SK-N-SH treated with all-trans-retinoic acid at 6 μM for 48 hours (cell line): ENCODE data around the gene FHOD3.

Experiments used
- ATAC-seq: fragments of 200-7000 bp; cut with Tn5 transposase; 3 replicates; pipeline ENCODE4 v1.9.1; 2020; ENCODE audit warnings: mild to moderate bottlenecking, moderate library complexity
- ARNTL ChIP-seq: fragments of 450-650 bp; formaldehyde crosslinking; IDR thresholded peaks from 2 replicates; pipeline ENCODE4 v1.5.0; 2020; ENCODE audit warnings: low read depth, mild to moderate bottlenecking, moderate library complexity, borderline replicate concordance
- CREB5 ChIP-seq: fragments of 250-450 bp; sonication (Bioruptor Pico); IDR thresholded peaks from 2 replicates; pipeline ENCODE4 v1.5.1; 2020; ENCODE audit warnings: low read depth, mild to moderate bottlenecking, moderate library complexity
- CSDC2 ChIP-seq: fragments of 250-450 bp; sonication (Bioruptor Pico); IDR thresholded peaks from 2 replicates; pipeline ENCODE4 v1.5.0; 2020; ENCODE audit warnings: mild to moderate bottlenecking, moderate library complexity
- ISL1 ChIP-seq: fragments of 250-450 bp; sonication (Bioruptor Pico); IDR thresholded peaks from 2 replicates; pipeline ENCODE4 v2.1.2; 2022; ENCODE audit warnings: mild to moderate bottlenecking, moderate library complexity
- OSR1 ChIP-seq: fragments of 250-450 bp; sonication (Bioruptor Pico); IDR thresholded peaks from 2 replicates; pipeline ENCODE4 v1.8.0; 2022; ENCODE audit warnings: moderate library complexity, mild to moderate bottlenecking, inconsistent platforms
- PPARA ChIP-seq: fragments of 250-450 bp; sonication (Bioruptor Pico); IDR thresholded peaks from 2 replicates; pipeline ENCODE4 v1.5.0; 2020; ENCODE audit warnings: mild to moderate bottlenecking, borderline replicate concordance
- RARB ChIP-seq: fragments of 250-450 bp; sonication (Bioruptor Pico); IDR thresholded peaks from 2 replicates; pipeline ENCODE4 v1.8.0; 2021; ENCODE audit warnings: mild to moderate bottlenecking, moderate library complexity
- SNAI2 ChIP-seq: fragments of 250-450 bp; sonication (Bioruptor Pico); IDR thresholded peaks from 2 replicates; pipeline ENCODE4 v1.5.0; 2020; ENCODE audit warnings: mild to moderate bottlenecking, moderate library complexity
- TCF4 ChIP-seq: fragments of 250-450 bp; sonication (Bioruptor Pico); IDR thresholded peaks from 2 replicates; pipeline ENCODE4 v1.8.0; 2021; ENCODE audit warnings: mild to moderate bottlenecking, moderate library complexity, borderline replicate concordance
- TSHZ2 ChIP-seq: fragments of 250-450 bp; sonication (Bioruptor Pico); IDR thresholded peaks from 2 replicates; pipeline ENCODE4 v1.5.0; 2020; ENCODE audit warnings: mild to moderate bottlenecking, moderate library complexity
- ZC3H10 ChIP-seq: fragments of 250-450 bp; sonication (Bioruptor Pico); IDR thresholded peaks from 2 replicates; pipeline ENCODE4 v1.5.1; 2021; ENCODE audit warnings: mild to moderate bottlenecking, moderate library complexity
- ZFP3 ChIP-seq: fragments of 250-450 bp; sonication (Bioruptor Pico); IDR thresholded peaks from 2 replicates; pipeline ENCODE4 v1.5.0; 2020; ENCODE audit warnings: mild to moderate bottlenecking, moderate library complexity
- ZFP30 ChIP-seq: fragments of 450-650 bp; formaldehyde crosslinking; IDR thresholded peaks from 2 replicates; pipeline ENCODE4 v1.5.0; 2022; ENCODE audit warnings: mild to moderate bottlenecking, moderate library complexity
- ZNF565 ChIP-seq: fragments of 450-650 bp; formaldehyde crosslinking; conservative IDR thresholded peaks from 2 replicates; pipeline ENCODE4 v1.5.0; 2020; ENCODE audit warnings: low read depth, mild to moderate bottlenecking, moderate library complexity
- ZNF70 ChIP-seq: fragments of 450-650 bp; formaldehyde crosslinking; IDR thresholded peaks from 2 replicates; pipeline ENCODE4 v1.5.0; 2020; ENCODE audit warnings: mild to moderate bottlenecking, moderate library complexity
- ZNF8 ChIP-seq: fragments of 450-650 bp; formaldehyde crosslinking; IDR thresholded peaks from 2 replicates; pipeline ENCODE4 v1.5.0; 2020; ENCODE audit warnings: mild to moderate bottlenecking, moderate library complexity
- TF ChIP-seq, protein P1 (sequence below): fragments of 250-450 bp; sonication (Bioruptor Pico); IDR thresholded peaks from 2 replicates; pipeline ENCODE4 v1.5.1; 2021; ENCODE audit warnings: mild to moderate bottlenecking, moderate library complexity
- TF ChIP-seq, protein P2 (sequence below): fragments of 250-450 bp; sonication (Bioruptor Pico); IDR thresholded peaks from 2 replicates; pipeline ENCODE4 v1.8.0; 2020; ENCODE audit warnings: mild to moderate bottlenecking, moderate library complexity, borderline replicate concordance
- TF ChIP-seq, protein P3 (sequence below): fragments of 250-450 bp; sonication (Bioruptor Pico); IDR thresholded peaks from 2 replicates; pipeline ENCODE4 v1.8.0; 2021; ENCODE audit warnings: low read depth, mild to moderate bottlenecking, moderate library complexity, borderline replicate concordance

The FHOD3 gene

GRCh38 chr18:36663312-36663711 is 365.8 kb downstream of the FHOD3 start:
- ATAC-seq = no peak
- no peak for TF ChIP-seq ZFP3
- TF ChIP-seq, protein P1, sequence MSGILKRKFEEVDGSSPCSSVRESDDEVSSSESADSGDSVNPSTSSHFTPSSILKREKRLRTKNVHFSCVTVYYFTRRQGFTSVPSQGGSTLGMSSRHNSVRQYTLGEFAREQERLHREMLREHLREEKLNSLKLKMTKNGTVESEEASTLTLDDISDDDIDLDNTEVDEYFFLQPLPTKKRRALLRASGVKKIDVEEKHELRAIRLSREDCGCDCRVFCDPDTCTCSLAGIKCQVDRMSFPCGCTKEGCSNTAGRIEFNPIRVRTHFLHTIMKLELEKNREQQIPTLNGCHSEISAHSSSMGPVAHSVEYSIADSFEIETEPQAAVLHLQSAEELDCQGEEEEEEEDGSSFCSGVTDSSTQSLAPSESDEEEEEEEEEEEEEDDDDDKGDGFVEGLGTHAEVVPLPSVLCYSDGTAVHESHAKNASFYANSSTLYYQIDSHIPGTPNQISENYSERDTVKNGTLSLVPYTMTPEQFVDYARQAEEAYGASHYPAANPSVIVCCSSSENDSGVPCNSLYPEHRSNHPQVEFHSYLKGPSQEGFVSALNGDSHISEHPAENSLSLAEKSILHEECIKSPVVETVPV (CRISPR knock-in tag) = no peak
- TF ChIP-seq RARB (CRISPR knock-in tag) = no peak
- no peak for TF ChIP-seq ZNF70 (CRISPR knock-in tag)
- no peak for TF ChIP-seq ZC3H10 (CRISPR knock-in tag)
- TF ChIP-seq, protein P2, sequence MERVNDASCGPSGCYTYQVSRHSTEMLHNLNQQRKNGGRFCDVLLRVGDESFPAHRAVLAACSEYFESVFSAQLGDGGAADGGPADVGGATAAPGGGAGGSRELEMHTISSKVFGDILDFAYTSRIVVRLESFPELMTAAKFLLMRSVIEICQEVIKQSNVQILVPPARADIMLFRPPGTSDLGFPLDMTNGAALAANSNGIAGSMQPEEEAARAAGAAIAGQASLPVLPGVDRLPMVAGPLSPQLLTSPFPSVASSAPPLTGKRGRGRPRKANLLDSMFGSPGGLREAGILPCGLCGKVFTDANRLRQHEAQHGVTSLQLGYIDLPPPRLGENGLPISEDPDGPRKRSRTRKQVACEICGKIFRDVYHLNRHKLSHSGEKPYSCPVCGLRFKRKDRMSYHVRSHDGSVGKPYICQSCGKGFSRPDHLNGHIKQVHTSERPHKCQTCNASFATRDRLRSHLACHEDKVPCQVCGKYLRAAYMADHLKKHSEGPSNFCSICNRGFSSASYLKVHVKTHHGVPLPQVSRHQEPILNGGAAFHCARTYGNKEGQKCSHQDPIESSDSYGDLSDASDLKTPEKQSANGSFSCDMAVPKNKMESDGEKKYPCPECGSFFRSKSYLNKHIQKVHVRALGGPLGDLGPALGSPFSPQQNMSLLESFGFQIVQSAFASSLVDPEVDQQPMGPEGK (CRISPR knock-in tag) = no peak
- TF ChIP-seq SNAI2 (CRISPR knock-in tag) = no peak
- TF ChIP-seq TSHZ2 (CRISPR knock-in tag) = no peak

- TF ChIP-seq TCF4 = no peak
- no peak for ATAC-seq
Observed at GRCh38 chr18:36665952-36666351, 368.4 kb downstream of the FHOD3 start.

- no peak for ATAC-seq
- TF ChIP-seq OSR1 (CRISPR knock-in tag) = no peak
- no peak for TF ChIP-seq PPARA (CRISPR knock-in tag)
Observed at GRCh38 chr18:36667811-36668210, 370.3 kb downstream of the FHOD3 start.

- ATAC-seq = no peak
- TF ChIP-seq OSR1 (CRISPR knock-in tag) (no peak), ARNTL (CRISPR knock-in tag) (no peak), CREB5 (CRISPR knock-in tag) (no peak), TCF4 (no peak), ISL1 (CRISPR knock-in tag) (no peak), TSHZ2 (CRISPR knock-in tag) (no peak), ZNF565 (no peak), CSDC2 (CRISPR knock-in tag) (no peak), ZFP30 (CRISPR knock-in tag) (no peak), ZC3H10 (CRISPR knock-in tag) (no peak), PPARA (CRISPR knock-in tag) (no peak), ZNF8 (CRISPR knock-in tag) (no peak), ZNF70 (CRISPR knock-in tag) (no peak)
- TF ChIP-seq, protein P3, sequence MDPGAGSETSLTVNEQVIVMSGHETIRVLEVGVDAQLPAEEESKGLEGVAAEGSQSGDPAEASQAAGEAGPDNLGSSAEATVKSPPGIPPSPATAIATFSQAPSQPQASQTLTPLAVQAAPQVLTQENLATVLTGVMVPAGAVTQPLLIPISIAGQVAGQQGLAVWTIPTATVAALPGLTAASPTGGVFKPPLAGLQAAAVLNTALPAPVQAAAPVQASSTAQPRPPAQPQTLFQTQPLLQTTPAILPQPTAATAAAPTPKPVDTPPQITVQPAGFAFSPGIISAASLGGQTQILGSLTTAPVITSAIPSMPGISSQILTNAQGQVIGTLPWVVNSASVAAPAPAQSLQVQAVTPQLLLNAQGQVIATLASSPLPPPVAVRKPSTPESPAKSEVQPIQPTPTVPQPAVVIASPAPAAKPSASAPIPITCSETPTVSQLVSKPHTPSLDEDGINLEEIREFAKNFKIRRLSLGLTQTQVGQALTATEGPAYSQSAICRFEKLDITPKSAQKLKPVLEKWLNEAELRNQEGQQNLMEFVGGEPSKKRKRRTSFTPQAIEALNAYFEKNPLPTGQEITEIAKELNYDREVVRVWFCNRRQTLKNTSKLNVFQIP (CRISPR knock-in tag) = no peak
- TF ChIP-seq, protein P1 (CRISPR knock-in tag) = no peak
- TF ChIP-seq, protein P2 (CRISPR knock-in tag) = no peak
- TF ChIP-seq, all 23 proteins: peak for 0
Observed at GRCh38 chr18:36668349-36668748, 370.8 kb downstream of the FHOD3 start.
